Heart right ventricle (tissue), 16 donors: ENCODE data around the gene HDDC3. TPM values are rescaled to one million over a fixed set of nuclear protein-coding genes. Genes with fewer than 3 reads are reported as not detected.

Experiments used
- ATAC-seq, 8 donors: fragments of 200-7000 bp; cut with Tn5 transposase; one replicate each; pipeline ENCODE4 v1.9.1; 2020; ENCODE audit warnings: mild to moderate bottlenecking in 8 of 8, moderate library complexity in 8 of 8, moderate number of reproducible peaks in 1 of 8
- DNase-seq, 2 donors: peaks; one replicate each; pipeline ENCODE4 v3.0.0-alpha.2; 2020
- H3K27ac ChIP-seq, 10 donors: fragments of 200-600 bp; sonication (generic) in 2 of 10; one replicate each; pipeline versions ENCODE4 v1.5.0 to v1.8.0; 2020 to 2022; ENCODE audit warnings: mild to moderate bottlenecking in 3 of 10
- H3K27me3 ChIP-seq, 7 donors: fragments of 200-600 bp; one replicate each; pipeline ENCODE4 v1.8.0; 2021 to 2022; ENCODE audit warnings: mild to moderate bottlenecking in 2 of 7
- H3K36me3 ChIP-seq, 9 donors: fragments of 200-600 bp; sonication (generic) in 1 of 9; one replicate each; pipeline versions ENCODE4 v1.5.0 to v1.8.0; 2020 to 2022; ENCODE audit warnings: mild to moderate bottlenecking in 2 of 9
- H3K4me1 ChIP-seq, 9 donors: fragments of 200-600 bp; sonication (generic) in 1 of 9; one replicate each; pipeline versions ENCODE4 v1.5.0 to v1.8.0; 2020 to 2022; ENCODE audit warnings: mild to moderate bottlenecking in 4 of 9
- H3K4me3 ChIP-seq, 10 donors: fragments of 200-600 bp; sonication (generic) in 2 of 10; one replicate each; pipeline versions ENCODE4 v1.5.0 to v1.8.0; 2020 to 2022; ENCODE audit warnings: mild to moderate bottlenecking in 7 of 10, moderate library complexity in 2 of 10
- H3K9me3 ChIP-seq, 11 donors: fragments of 200-600 bp in 10 of 11; sonication (generic) in 2 of 11; one replicate each; pipeline versions ENCODE4 v1.5.0 to v1.8.0; 2013 to 2022; ENCODE audit warnings: mild to moderate bottlenecking in 2 of 11, control low read depth in 1 of 11, moderate library complexity in 1 of 11
- WGBS, 2 donors: extraction: QIAGEN DNeasy Blood & Tissue Kit; methylation state at CpG; one replicate each; pipeline ENCODE4 v1.1.7; 2013; ENCODE audit warnings: inconsistent platforms in 1 of 2; 5-methylcytosine and 5-hydroxymethylcytosine counted together
- intact Hi-C, 10 donors: fragments of 100-400 bp; cut with DNase I; formaldehyde crosslinking; loops; one replicate each; pipeline versions ENCODE4 v1.11.1 to v1.14.2; 2022
- polyA plus RNA-seq, 2 donors: library from polyadenylated mRNA; stranded (reverse); fragments of 200-250 nt; gene quantifications; one replicate each; pipeline ENCODE4 v1.2.3, GENCODE V29; 2013
- total RNA-seq, 10 donors: library from RNA; stranded (reverse); fragmentation: NEBNext Ultra II Directional in 3 of 10; extraction: Animal tissue kit (Norgen Biotek cat#: 25700) in 3 of 10; gene quantifications; one replicate each; pipeline versions ENCODE4 v1.2.1 to v1.2.4, GENCODE V29; 2021 to 2023
- TF ChIP-seq, protein P1 (sequence below), 9 donors: fragments of 200-600 bp; sonication (generic) in 2 of 9; IDR thresholded peaks; one replicate each; pipeline versions ENCODE4 v1.5.0 to v1.8.0; 2021 to 2022; ENCODE audit warnings: antibody characterized with exemption in 9 of 9, mild to moderate bottlenecking in 5 of 9, moderate library complexity in 1 of 9
- donor health status: Arrhythmogenic right ventricular cardiomyopathy.
- donor health status: ischemic (EF 13 %, LVEDD 7.1; RV severe dilation, severe dysfunction).
- donor health status: healthy with polysubstance abuse.
- donor health status: DM: no; HTN: yes; CAD: no.
- donor health status: DM: no; HTN: no; CAD: no.
- donor health status: ischemic (EF 25% LVEDD 6.9; RV normal size, moderate dysfunction).
- donor health status: ischemic (EF 25% LVEDD 5.7; RV mildly dilated, moderate dysfunction).
- donor health status: healthy.
- donor health status: DM: yes; HTN: yes; CAD: no.
- donor health status: Ischemic cardiomyopathy.
- donor health status: ischemic (EF 35%, LVEDD 5.7; RV mildly dilated, moderate dysfunction).
- donor health status: nonischemic (EF 11% LVEDD 7.7; RV severe dilation, severe dysfunction).
- donor health status: DM: yes; HTN: yes; CAD: no.
- donor health status: PGD.
- donor health status: ischemic (EF 29% LVEDD 5.4; RV normal size, mild dysfunction).
- donor health status: nonischemic (EF 23%, LVEDD 6.1; RV moderate dilation, normal function).

HDDC3 gene
- total and polyA plus RNA-seq, 12 donors: 10.7 to 18.2 (median 14.7) TPM

DNA sequence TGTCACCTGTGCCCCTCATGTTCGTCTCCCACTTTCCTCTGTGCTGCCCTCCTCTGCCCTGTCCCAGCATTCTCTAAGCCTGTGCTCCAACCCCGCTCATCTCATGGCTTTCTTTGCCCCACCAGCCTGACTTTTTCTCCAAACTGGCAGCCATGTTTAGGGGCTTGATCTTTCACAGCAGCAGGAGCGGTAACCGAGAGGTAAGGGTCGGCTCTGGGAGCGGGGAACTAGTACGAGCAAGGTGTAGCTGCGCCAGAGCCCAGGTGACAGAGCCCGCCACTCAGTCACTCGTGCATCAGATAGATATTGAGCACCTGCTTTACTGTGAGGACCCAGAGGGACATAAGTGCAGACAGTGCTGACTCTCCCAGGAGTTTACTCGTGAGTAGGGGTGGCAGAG, 15.9 kb downstream of the HDDC3 start:
- Histone ChIP-seq H3K4me1 (peaks cover 3 to 42% (median 26%) of the 10 kb centered on the region in 9 donors), H3K4me3 (peak overlapping the region in 3 of 10 donors; percentile 8 to 38 (median 11)), H3K27ac (peak overlapping the region in 9 of 10 donors; percentile 64 to 90 (median 80)), H3K27me3 (no peaks in the 10 kb centered on the region), H3K36me3 (peaks cover 0 to 100% (median 78%) of the 10 kb centered on the region in 9 donors), H3K9me3 (no peaks in the 10 kb centered on the region)
- DNase-seq (no peak), ATAC-seq (peak in 2 of 8 donors; percentile 6 to 11)
- TF ChIP-seq, protein P1, sequence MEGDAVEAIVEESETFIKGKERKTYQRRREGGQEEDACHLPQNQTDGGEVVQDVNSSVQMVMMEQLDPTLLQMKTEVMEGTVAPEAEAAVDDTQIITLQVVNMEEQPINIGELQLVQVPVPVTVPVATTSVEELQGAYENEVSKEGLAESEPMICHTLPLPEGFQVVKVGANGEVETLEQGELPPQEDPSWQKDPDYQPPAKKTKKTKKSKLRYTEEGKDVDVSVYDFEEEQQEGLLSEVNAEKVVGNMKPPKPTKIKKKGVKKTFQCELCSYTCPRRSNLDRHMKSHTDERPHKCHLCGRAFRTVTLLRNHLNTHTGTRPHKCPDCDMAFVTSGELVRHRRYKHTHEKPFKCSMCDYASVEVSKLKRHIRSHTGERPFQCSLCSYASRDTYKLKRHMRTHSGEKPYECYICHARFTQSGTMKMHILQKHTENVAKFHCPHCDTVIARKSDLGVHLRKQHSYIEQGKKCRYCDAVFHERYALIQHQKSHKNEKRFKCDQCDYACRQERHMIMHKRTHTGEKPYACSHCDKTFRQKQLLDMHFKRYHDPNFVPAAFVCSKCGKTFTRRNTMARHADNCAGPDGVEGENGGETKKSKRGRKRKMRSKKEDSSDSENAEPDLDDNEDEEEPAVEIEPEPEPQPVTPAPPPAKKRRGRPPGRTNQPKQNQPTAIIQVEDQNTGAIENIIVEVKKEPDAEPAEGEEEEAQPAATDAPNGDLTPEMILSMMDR (IDR thresholded peaks at IDR 0.05): no peak
- intact Hi-C loops: no loop called here
- 88 to 91% methylated on average over 11 of the region's 11 CpGs for WGBS, 2 donors

GRCh38 chr15:90915808-90916440, 16.4 kb downstream of the HDDC3 start:
- H3K4me3 ChIP-seq: peak overlapping the region in 3 of 10 donors; percentile 8 to 38 (median 11)
- ATAC-seq (peak; percentile 50 to 82 (median 70)), DNase-seq (peak; percentile 50 to 71)
- WGBS, 2 donors: 73 to 77% methylated on average over 25 of the region's 25 CpGs
- H3K36me3 ChIP-seq: peaks cover 0 to 100% (median 83%) of the 10 kb centered on the region in 9 donors
- intact Hi-C loops: no loop called here
- H3K4me1 ChIP-seq: peaks cover 3 to 42% (median 26%) of the 10 kb centered on the region in 9 donors
- H3K27me3 ChIP-seq: no peaks in the 10 kb centered on the region
- peak overlapping the region in 9 of 10 donors; percentile 64 to 90 (median 80) for H3K27ac ChIP-seq
- TF ChIP-seq, protein P1 (IDR thresholded peaks at IDR 0.05): no peak
- H3K9me3 ChIP-seq: no peaks in the 10 kb centered on the region

GRCh38 chr15:90915216-90915807, 17.0 kb downstream of the HDDC3 start:
- Histone ChIP-seq H3K9me3 (no peaks in the 10 kb centered on the region), H3K4me1 (peaks cover 3 to 42% (median 24%) of the 10 kb centered on the region in 9 donors), H3K4me3 (no peak overlapping the region), H3K27ac (peak overlapping the region in 9 of 10 donors; percentile 64 to 90 (median 80)), H3K27me3 (no peaks in the 10 kb centered on the region), H3K36me3 (peaks cover 0 to 100% (median 85%) of the 10 kb centered on the region in 9 donors)
- ATAC-seq (peak in 5 of 8 donors; percentile 2 to 26 (median 13)), DNase-seq (no peak)
- TF ChIP-seq, protein P1 (IDR thresholded peaks at IDR 0.05): no peak
- intact Hi-C loops: no loop called here
- WGBS, 2 donors: 75 to 81% methylated on average over 7 of the region's 7 CpGs

- DNase-seq: no peak
- no peak for ATAC-seq
- TF ChIP-seq, protein P1 (IDR thresholded peaks at IDR 0.05): no peak
Measured at GRCh38 chr15:90914305-90915080, 17.9 kb downstream of the HDDC3 start.

More at GRCh38 chr15:90914305-90915080, 17.9 kb downstream of the HDDC3 start:
- Histone ChIP-seq H3K27ac (peak overlapping the region in 9 of 10 donors; percentile 64 to 90 (median 80)), H3K27me3 (no peaks in the 10 kb centered on the region), H3K9me3 (no peaks in the 10 kb centered on the region), H3K4me1 (peaks cover 3 to 42% (median 23%) of the 10 kb centered on the region in 9 donors), H3K4me3 (no peak overlapping the region), H3K36me3 (peaks cover 0 to 100% (median 84%) of the 10 kb centered on the region in 9 donors)
- WGBS, 2 donors: 90 to 93% methylated on average over 22 of the region's 22 CpGs
- intact Hi-C loops: no loop called here
